Small intestine (tissue), 7 donors: Measurements from ENCODE around the gene UBE2L6. TPM values are rescaled to one million over a fixed set of nuclear protein-coding genes. Genes with fewer than 3 reads are reported as not detected.

ENCODE experiments used
- DNase-seq, 2 donors: peaks; one replicate each; pipeline versions ENCODE4 v3.0.0 to v3.0.0-alpha.2; 2013
- FAIRE-seq: peaks from 2 replicates; lab custom pipeline; 2012; peaks lifted over from hg19 to GRCh38; lab: Jason Lieb, UNC
- H3K27ac ChIP-seq, 3 donors: one replicate each; pipeline ENCODE4 v1.5.1; 2013; ENCODE audit warnings: low read length in 2 of 3, mild to moderate bottlenecking in 2 of 3, control low read depth in 1 of 3, inconsistent platforms in 1 of 3, low read depth in 1 of 3, moderate library complexity in 1 of 3
- H3K27me3 ChIP-seq, 3 donors: one replicate each; pipeline ENCODE4 v1.6.1; 2013; ENCODE audit warnings: low read length in 3 of 3, inconsistent platforms in 1 of 3; ENCODE audit not compliant: control insufficient read depth in 3 of 3, insufficient read depth in 3 of 3
- H3K36me3 ChIP-seq, 3 donors: one replicate each; pipeline ENCODE4 v1.6.1; 2013; ENCODE audit warnings: low read length in 3 of 3, inconsistent platforms in 1 of 3, low read depth in 1 of 3, mild to moderate bottlenecking in 1 of 3, moderate library complexity in 1 of 3; ENCODE audit not compliant: control insufficient read depth in 3 of 3, insufficient read depth in 2 of 3
- H3K4me1 ChIP-seq, 3 donors: one replicate each; pipeline ENCODE4 v1.6.1; 2013; ENCODE audit warnings: low read length in 2 of 3, inconsistent platforms in 1 of 3, low read depth in 1 of 3, mild to moderate bottlenecking in 1 of 3, moderate library complexity in 1 of 3; ENCODE audit not compliant: control insufficient read depth in 3 of 3, insufficient read depth in 2 of 3
- H3K4me3 ChIP-seq, 3 donors: one replicate each; pipeline ENCODE4 v1.5.1; 2013; ENCODE audit warnings: low read length in 3 of 3, control low read depth in 1 of 3, inconsistent platforms in 1 of 3, low read depth in 1 of 3, mild to moderate bottlenecking in 1 of 3, moderate library complexity in 1 of 3
- H3K9me3 ChIP-seq, 2 donors: one replicate each; pipeline ENCODE4 v1.6.1; 2013; ENCODE audit warnings: low read depth in 1 of 2, low read length in 1 of 2; ENCODE audit not compliant: control insufficient read depth in 2 of 2, insufficient read depth in 1 of 2
- WGBS, 3 donors: extraction: QIAGEN DNeasy Blood & Tissue Kit; methylation state at CpG; one replicate each; pipeline ENCODE4 v1.1.7; 2013; 5-methylcytosine and 5-hydroxymethylcytosine counted together
- polyA plus RNA-seq, 4 donors: library from polyadenylated mRNA; stranded (reverse) in 3 of 4; unstranded in 1 of 4; fragments of 200-250 nt in 3 of 4; fragments of 120-200 nt in 1 of 4; gene quantifications; one replicate each; pipeline versions ENCODE4 v1.2.1 to v1.2.3, GENCODE V29; 2013
- donor health status: healthy with polysubstance abuse.
- donor health status: control.
- donor health status: control.
- donor health status: Bipolar disorder and iron deficiency.
- donor health status: healthy.

UBE2L6 gene
- polyA plus RNA-seq, 4 donors, result 51.7 to 72.3 (median 58.7) TPM

- 75 to 79% (median 76%) methylated on average over 4 of the region's 4 CpGs for WGBS, 3 donors
- Histone ChIP-seq H3K36me3 (peaks cover 2 to 23% (median 4%) of the 10 kb centered on the region in 3 donors), H3K27ac (no peak overlapping the region), H3K9me3 (no peaks in the 10 kb centered on the region), H3K4me1 (peaks cover 2 to 18% (median 6%) of the 10 kb centered on the region in 3 donors), H3K4me3 (no peak overlapping the region), H3K27me3 (no peaks in the 10 kb centered on the region)
- no peak for FAIRE-seq
- no peak for DNase-seq
Measured at GRCh38 chr11:57562596-57562995, 4.9 kb downstream of the UBE2L6 start.

GRCh38 chr11:57560146-57560545 lies 7.3 kb downstream of the UBE2L6 start:
- 79 to 86% (median 86%) methylated on average over 4 of the region's 4 CpGs for WGBS, 3 donors
- no peak overlapping the region for H3K4me3 ChIP-seq
- H3K4me1 ChIP-seq, result peaks cover 0 to 4% (median 0%) of the 10 kb centered on the region in 3 donors
- H3K36me3 ChIP-seq, result peaks cover 4 to 46% (median 8%) of the 10 kb centered on the region in 3 donors
- DNase-seq, result no peak
- no peaks in the 10 kb centered on the region for H3K9me3 ChIP-seq
- no peak for FAIRE-seq
- H3K27ac ChIP-seq, result no peak overlapping the region
- H3K27me3 ChIP-seq, result no peaks in the 10 kb centered on the region

GRCh38 chr11:57556041-57556440 lies 11.4 kb downstream of the UBE2L6 start:
- FAIRE-seq (no peak), DNase-seq (no peak)
- peaks cover 4 to 71% (median 26%) of the 10 kb centered on the region in 3 donors for H3K36me3 ChIP-seq
- no peaks in the 10 kb centered on the region for H3K4me1 ChIP-seq
- 83 to 87% (median 86%) methylated on average over 8 of the region's 8 CpGs for WGBS, 3 donors
- no peaks in the 10 kb centered on the region for H3K9me3 ChIP-seq
- no peaks in the 10 kb centered on the region for H3K27me3 ChIP-seq
- no peak overlapping the region for H3K4me3 ChIP-seq
- H3K27ac ChIP-seq, result no peak overlapping the region

GRCh38 chr11:57555393-57555792 lies 12.1 kb downstream of the UBE2L6 start:
- DNase-seq, result no peak
- FAIRE-seq, result no peak
- no peaks in the 10 kb centered on the region for H3K27me3 ChIP-seq
- H3K4me1 ChIP-seq, result no peaks in the 10 kb centered on the region
- no peak overlapping the region for H3K27ac ChIP-seq
- WGBS, 3 donors, result 84 to 87% (median 86%) methylated on average over 2 of the region's 2 CpGs
- H3K4me3 ChIP-seq, result no peak overlapping the region
- no peaks in the 10 kb centered on the region for H3K9me3 ChIP-seq
- peaks cover 9 to 75% (median 31%) of the 10 kb centered on the region in 3 donors for H3K36me3 ChIP-seq

- Histone ChIP-seq H3K27me3 (no peaks in the 10 kb centered on the region), H3K9me3 (no peaks in the 10 kb centered on the region), H3K4me1 (no peaks in the 10 kb centered on the region), H3K27ac (no peak overlapping the region), H3K36me3 (peaks cover 18 to 77% (median 32%) of the 10 kb centered on the region in 3 donors), H3K4me3 (no peak overlapping the region)
- FAIRE-seq (no peak), DNase-seq (no peak)
- WGBS, 3 donors, result 80 to 89% (median 88%) methylated on average over 5 of the region's 5 CpGs
Measured at GRCh38 chr11:57552479-57552878, 15.0 kb downstream of the UBE2L6 start.

GRCh38 chr11:57551941-57552340 lies 15.5 kb downstream of the UBE2L6 start:
- peaks cover 16 to 76% (median 30%) of the 10 kb centered on the region in 3 donors for H3K36me3 ChIP-seq
- FAIRE-seq (no peak), DNase-seq (no peak)
- 89 to 98% (median 92%) methylated on average over 4 of the region's 4 CpGs for WGBS, 3 donors
- H3K4me1 ChIP-seq, result no peaks in the 10 kb centered on the region
- H3K9me3 ChIP-seq, result no peaks in the 10 kb centered on the region
- H3K27me3 ChIP-seq, result no peaks in the 10 kb centered on the region
- no peak overlapping the region for H3K27ac ChIP-seq
- no peak overlapping the region for H3K4me3 ChIP-seq

- Histone ChIP-seq H3K4me1 (no peaks in the 10 kb centered on the region), H3K4me3 (no peak overlapping the region), H3K27me3 (no peaks in the 10 kb centered on the region), H3K9me3 (no peaks in the 10 kb centered on the region), H3K36me3 (peaks cover 16 to 60% (median 28%) of the 10 kb centered on the region in 3 donors), H3K27ac (no peak overlapping the region)
- DNase-seq (no peak), FAIRE-seq (no peak)
- WGBS, 3 donors, result 90 to 91% (median 91%) methylated on average over 8 of the region's 8 CpGs
Measured at GRCh38 chr11:57549983-57550382, 17.5 kb downstream of the UBE2L6 start.

- 43 to 68% (median 49%) methylated on average over 6 of the region's 6 CpGs for WGBS, 3 donors
- FAIRE-seq (no peak), DNase-seq (no peak)
- Histone ChIP-seq H3K27me3 (no peaks in the 10 kb centered on the region), H3K27ac (no peak overlapping the region), H3K36me3 (peaks cover 15 to 43% (median 16%) of the 10 kb centered on the region in 3 donors), H3K9me3 (no peaks in the 10 kb centered on the region), H3K4me1 (no peaks in the 10 kb centered on the region), H3K4me3 (no peak overlapping the region)
Measured at GRCh38 chr11:57547854-57548377, 19.6 kb downstream of the UBE2L6 start.
